GM20000 (cell line): ENCODE data around the gene GLRA1.

Experiments used
- DNase-seq: peaks from one replicate; pipeline ENCODE4 v3.0.0; 2012; ENCODE audit warnings: low spot score
- TF ChIP-seq, protein P1 (sequence below): IDR thresholded peaks from 2 replicates; pipeline ENCODE4 v1.5.1; 2012; ENCODE audit warnings: mild to moderate bottlenecking, control low read depth; ENCODE audit errors: extremely low read depth, missing control alignments

The GLRA1 gene

DNA sequence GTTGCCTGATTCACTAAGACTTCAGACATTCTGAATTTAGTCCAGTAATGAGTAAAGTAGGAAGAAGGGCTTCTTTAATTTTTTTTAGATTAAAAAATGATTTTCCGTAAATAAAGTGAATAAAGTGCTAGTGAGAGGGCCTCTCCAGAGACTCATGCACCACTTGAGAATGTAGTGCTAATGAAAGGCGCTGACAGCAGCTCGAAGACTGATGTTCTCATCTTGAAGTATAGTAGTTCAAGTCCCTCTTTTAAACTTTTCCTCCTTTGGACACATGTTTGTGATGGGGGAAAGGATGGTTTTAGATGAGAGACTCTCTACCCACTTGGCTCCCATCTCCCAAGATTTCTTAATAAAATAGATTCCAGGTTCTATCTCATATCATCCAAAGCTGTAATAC is 104.4 kb downstream of the GLRA1 start:
- TF ChIP-seq, protein P1, sequence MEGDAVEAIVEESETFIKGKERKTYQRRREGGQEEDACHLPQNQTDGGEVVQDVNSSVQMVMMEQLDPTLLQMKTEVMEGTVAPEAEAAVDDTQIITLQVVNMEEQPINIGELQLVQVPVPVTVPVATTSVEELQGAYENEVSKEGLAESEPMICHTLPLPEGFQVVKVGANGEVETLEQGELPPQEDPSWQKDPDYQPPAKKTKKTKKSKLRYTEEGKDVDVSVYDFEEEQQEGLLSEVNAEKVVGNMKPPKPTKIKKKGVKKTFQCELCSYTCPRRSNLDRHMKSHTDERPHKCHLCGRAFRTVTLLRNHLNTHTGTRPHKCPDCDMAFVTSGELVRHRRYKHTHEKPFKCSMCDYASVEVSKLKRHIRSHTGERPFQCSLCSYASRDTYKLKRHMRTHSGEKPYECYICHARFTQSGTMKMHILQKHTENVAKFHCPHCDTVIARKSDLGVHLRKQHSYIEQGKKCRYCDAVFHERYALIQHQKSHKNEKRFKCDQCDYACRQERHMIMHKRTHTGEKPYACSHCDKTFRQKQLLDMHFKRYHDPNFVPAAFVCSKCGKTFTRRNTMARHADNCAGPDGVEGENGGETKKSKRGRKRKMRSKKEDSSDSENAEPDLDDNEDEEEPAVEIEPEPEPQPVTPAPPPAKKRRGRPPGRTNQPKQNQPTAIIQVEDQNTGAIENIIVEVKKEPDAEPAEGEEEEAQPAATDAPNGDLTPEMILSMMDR = no peak

DNA sequence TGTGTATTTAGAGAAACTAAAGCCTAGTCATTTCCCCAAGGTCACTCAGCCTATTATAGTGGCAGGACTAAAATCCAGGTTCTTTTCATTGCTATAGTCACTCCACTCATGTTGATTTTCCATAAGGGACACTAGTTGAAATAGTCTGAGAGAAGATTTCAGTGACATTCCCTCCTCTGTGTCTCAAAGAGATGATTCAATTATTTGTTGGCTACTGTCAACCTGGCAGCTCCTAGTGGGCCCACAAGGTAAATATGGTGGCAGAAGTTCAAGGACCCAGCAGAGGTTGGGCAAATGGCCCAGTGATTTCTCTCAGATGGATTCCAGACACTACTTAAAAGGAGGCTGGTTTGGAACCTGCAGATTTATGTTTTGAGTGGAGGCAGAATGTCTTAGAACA is 104.8 kb downstream of the GLRA1 start:
- no peak for DNase-seq
- TF ChIP-seq, protein P1 = no peak

More for the DNA sequence above, 104.4 kb downstream of the GLRA1 start:
- DNase-seq = no peak

DNA sequence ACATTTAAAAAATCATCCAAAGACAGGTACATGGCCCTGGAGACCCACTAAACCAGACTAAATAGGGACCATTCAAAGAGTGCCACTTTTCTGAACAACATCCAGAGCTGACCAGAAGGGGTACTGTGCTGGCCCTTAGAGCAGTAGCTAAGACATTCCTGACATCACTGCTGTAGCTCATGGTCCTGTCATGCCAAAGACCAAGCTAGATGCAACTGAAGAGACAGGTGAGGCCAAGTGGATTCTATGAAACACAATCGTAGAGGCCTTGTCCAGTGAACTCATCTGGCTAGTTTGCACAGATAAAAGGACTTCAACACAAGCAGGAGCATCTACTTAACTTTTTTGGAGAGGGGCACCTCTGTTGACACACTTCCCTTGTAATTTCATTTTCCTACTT is 109.6 kb downstream of the GLRA1 start:
- no peak for DNase-seq
- TF ChIP-seq, protein P1 = no peak

DNA sequence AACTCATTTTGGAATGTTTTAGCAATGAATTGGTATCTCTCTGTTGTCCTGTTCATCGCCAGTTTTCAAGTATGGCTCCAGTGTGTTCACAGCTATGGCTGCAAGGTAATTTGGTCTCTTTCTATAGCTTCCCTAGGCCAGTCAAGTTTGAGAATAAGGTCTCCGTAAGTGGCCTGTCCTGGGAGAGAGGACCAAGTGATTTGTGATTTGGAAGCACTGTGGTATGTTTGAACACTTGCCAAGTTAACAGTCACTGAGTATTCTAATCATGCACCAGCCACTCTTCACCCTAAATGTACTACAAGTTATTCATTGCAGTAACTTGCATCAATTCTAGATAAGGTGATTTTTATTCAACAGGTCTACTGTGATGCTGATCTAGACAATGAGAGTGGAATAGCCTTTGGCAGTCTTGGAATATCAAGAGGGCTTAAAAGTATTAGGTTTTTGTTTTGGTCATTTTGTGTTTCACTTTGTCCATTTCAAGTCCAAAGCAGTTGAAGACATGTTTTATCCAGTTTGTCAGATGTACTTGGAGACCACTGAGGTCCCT is 111.8 kb downstream of the GLRA1 start:
- TF ChIP-seq, protein P1 = no peak
- no peak for DNase-seq

DNA sequence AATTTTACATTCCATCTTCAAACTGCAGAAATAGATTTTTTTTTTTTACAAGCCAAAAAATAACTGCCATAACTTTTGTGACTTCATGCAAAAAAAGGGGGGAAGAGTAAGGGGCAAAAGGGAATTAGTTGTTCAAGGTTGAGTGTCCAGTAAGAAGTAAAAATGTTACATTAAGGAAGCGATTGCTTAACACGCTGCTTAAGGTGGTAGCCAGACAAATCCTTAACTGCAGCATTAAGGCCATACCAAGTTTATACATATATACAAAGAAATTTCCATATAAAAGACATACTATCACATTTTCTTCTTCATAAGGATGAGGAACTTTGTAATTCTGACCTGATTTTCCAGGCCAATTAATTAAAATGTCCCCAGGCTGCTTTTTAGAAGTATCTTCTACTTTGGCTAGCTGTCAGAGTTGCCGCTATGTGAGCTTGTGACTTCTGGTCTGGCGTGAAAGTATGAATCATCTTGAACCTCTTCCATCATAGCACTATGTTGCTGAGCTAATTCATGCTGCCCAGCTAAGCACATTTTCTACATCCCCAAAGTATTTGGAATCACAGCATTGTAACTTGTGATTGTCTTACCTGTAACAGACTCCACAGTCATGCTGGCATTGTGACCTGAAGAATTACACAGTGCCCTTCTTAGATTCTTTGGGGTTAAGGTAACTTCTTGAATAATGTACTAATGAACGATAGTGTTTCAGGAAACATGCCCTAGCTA is 112.9 kb downstream of the GLRA1 start:
- DNase-seq = no peak
- TF ChIP-seq, protein P1 = no peak

DNA sequence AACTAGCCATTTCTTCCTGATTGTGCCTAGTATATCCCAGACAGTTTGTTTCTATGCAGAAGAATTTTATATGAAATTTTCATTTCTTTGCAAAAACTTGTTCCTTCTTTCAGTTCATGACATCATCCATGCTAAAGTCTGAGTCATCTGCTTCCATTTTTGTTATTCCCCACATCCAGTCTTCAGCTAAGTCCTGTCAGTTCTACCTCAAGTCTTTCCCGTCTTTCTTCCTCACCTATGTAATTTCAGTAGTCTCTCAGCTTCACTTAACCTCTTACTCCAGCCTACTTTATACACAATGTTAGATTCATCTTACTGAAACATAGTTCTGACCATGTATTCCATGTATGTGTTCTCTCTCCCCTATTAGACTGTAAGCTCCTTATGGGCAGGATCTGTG is 113.8 kb downstream of the GLRA1 start:
- no peak for DNase-seq
- TF ChIP-seq, protein P1 = no peak

DNA sequence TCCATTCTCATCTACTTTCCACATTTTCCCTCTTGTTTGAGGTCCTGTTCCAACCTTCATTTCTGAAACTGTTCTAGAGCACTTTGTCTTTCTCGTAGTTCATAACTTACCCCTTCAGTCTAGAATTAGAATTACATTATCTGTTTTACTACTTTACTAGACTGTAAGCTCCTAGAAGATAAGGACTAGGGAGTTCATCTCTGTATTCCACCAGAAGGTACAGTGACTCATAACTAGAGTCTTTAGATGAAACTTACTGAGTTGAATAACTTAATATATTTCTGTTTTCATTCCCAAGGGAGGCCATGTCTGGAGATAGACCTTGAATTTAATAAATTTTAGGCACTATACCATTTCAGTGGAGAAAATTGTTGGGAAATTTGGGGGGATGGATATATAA is 114.2 kb downstream of the GLRA1 start:
- TF ChIP-seq, protein P1 = no peak

More for the DNA sequence above, 114.2 kb downstream of the GLRA1 start:
- DNase-seq = no peak
